ENCODE measurements around the gene DPH2. TPM values are rescaled to one million over a fixed set of nuclear protein-coding genes. Genes with fewer than 3 reads are reported as not detected.

The DPH2 gene
- polyA plus RNA-seq, 3 donors: 13.0 to 23.6 (median 14.1) TPM

DNA sequence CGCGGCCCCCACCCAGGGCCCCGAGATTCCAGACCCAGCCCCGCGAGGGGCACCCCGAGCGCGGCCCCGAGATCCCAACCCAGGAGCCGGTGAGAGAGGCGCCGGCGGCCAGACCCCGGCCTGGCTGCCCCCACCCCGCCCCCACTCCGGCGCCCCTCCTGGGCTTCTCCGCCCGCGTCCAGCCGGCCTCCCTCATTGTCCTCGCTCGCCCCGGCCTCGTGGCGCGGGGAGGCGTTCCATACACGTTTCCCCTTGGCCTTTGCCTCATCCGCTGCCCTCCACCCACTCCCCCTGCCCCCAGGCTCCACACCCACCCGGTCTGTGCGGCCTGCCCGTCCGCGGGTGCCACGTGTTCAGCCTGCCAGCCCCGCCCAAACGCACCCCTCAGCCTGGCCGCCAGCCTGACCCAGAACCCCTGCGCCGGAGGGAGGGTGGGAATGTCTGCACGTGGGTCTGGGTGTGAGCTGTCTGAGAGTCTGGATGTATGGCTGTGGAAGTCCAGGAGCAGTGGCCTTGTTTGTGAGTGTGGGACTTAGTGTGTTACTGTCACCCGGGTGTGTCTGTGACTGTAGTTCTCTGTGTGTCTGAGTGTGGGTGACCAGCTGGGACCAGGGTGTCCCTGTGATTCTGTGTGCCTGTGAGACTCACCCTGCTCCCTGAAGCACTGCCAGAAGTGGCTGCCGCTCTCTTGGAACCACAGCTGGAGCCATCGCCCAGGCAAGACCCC lies 9.9 kb downstream of the DPH2 start:
- no peaks in the 10 kb centered on the region for H3K9me3 ChIP-seq (replicated peaks in 1 of 2; ENCODE audit: control insufficient read depth in 1 of 2, insufficient read depth in 1 of 2, low read length in 2 of 2)
- Mint-ChIP-seq H3K36me3 (peaks cover 31 to 32% of the 10 kb centered on the region in 2 donors), H3K27me3 (ENCODE audit: low read depth in 3 of 3) (peaks cover 4 to 6% (median 4%) of the 10 kb centered on the region in 3 donors), H3K27ac (peak overlapping the region in 3 of 7 donors; percentile 15 to 37 (median 25)), H3K4me1 (peaks cover 62% of the 10 kb centered on the region), H3K4me3 (peak overlapping the region; percentile 84 to 87), H3K9me3 (peaks cover 0 to 2% (median 0%) of the 10 kb centered on the region in 7 donors)
- peaks cover 45% of the 10 kb centered on the region for H4K20me1 ChIP-seq (ENCODE audit: insufficient read depth, low read length)
- no peaks in the 10 kb centered on the region for H3K27me3 ChIP-seq (ENCODE audit: control insufficient read depth in 2 of 2, insufficient read depth in 2 of 2, low read length in 2 of 2)
- peak overlapping the region; percentile 27 for H3K9ac ChIP-seq (ENCODE audit: insufficient read depth, low read length, poor library complexity, severe bottlenecking)
- WGBS (ENCODE audit: insufficient coverage): 6% methylated on average over 28 of the region's 45 CpGs
- peak overlapping the region in 2 of 3 experiments; percentile 9 to 68 for H3K4me3 ChIP-seq (replicated peaks in 1 of 3; ENCODE audit: low read depth in 2 of 3, low read length in 3 of 3)
- peaks cover 35% of the 10 kb centered on the region for H3K79me2 ChIP-seq (ENCODE audit: insufficient read depth, low read length)
- TF ChIP-seq, protein P1, sequence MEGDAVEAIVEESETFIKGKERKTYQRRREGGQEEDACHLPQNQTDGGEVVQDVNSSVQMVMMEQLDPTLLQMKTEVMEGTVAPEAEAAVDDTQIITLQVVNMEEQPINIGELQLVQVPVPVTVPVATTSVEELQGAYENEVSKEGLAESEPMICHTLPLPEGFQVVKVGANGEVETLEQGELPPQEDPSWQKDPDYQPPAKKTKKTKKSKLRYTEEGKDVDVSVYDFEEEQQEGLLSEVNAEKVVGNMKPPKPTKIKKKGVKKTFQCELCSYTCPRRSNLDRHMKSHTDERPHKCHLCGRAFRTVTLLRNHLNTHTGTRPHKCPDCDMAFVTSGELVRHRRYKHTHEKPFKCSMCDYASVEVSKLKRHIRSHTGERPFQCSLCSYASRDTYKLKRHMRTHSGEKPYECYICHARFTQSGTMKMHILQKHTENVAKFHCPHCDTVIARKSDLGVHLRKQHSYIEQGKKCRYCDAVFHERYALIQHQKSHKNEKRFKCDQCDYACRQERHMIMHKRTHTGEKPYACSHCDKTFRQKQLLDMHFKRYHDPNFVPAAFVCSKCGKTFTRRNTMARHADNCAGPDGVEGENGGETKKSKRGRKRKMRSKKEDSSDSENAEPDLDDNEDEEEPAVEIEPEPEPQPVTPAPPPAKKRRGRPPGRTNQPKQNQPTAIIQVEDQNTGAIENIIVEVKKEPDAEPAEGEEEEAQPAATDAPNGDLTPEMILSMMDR (IDR thresholded peaks at IDR 0.05): no peak
- H3K4me1 ChIP-seq (ENCODE audit: control insufficient read depth in 1 of 2, insufficient read depth in 2 of 2, low read length in 2 of 2): peaks cover 49 to 64% of the 10 kb centered on the region in 2 donors
- peaks cover 19 to 25% of the 10 kb centered on the region in 2 donors for H3K36me3 ChIP-seq (replicated peaks in 1 of 2; ENCODE audit: control insufficient read depth in 1 of 2, insufficient read depth in 2 of 2, low read length in 2 of 2)
- H3K27ac ChIP-seq (ENCODE audit: low read depth in 1 of 2, low read length in 2 of 2): no peak overlapping the region
- peak in 1 of 3 donors; percentile 29 for DNase-seq
- intact Hi-C loops (cut with micrococcal nuclease): loop anchor here in 1 of 2 donors (10.0 kb wide), 2 partner anchors 325 to 375 kb away; partner anchors contain the start of genes ERI3 and KDM4A
- H2AFZ ChIP-seq (ENCODE audit: insufficient read depth, low read depth, low read length, poor library complexity, severe bottlenecking): peak overlapping the region; percentile 14
- H3K4me2 ChIP-seq (replicated peaks; ENCODE audit: extremely low read depth, low read length, poor library complexity, severe bottlenecking): peak overlapping the region; percentile 79

DNA sequence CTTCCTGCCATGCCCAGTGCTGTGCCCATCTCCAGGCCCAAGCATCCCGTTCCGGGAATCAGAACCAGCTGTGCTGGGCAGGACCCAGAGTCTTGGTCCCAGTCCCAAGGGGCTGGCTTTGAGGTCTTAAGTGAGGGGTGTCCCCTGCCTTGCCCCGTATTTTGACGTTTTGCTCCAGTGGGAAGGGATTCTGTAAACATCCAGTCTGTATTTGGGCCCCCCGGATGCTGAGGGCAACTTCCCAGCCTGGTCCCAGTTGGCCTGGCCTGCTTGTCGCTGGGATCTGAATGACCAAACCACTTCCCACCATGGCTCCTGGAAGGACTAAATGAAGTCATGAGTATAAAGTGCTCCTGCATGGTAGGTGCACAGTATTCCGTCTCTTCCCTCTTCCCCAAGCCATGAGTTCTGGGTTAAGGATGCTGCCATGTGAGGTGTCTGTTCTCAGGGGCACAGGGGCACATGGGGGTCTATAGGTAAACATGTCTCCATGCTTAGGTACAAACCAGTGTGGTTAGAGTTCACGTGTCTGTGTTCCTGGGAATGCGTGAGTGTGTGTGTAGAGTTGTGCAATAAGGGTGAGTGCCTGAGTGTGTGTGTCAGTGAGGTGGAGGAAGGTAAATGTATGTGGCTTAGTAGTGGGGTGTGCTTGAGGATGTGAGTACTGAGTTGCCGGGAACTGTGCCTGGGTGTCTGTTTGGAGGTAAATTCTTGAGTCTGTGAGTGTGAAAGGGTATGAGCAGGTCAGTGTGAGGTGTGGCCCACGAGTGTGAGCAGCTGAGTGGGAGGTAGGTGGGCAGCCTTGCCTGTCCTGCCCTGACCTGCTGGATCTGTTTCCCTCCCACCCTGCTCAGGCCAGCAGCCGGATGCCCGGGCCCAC lies 10.7 kb downstream of the DPH2 start:
- DNase-seq: peak in 1 of 3 donors; percentile 36
- peak overlapping the region; percentile 79 for H3K4me2 ChIP-seq (replicated peaks; ENCODE audit: extremely low read depth, low read length, poor library complexity, severe bottlenecking)
- Mint-ChIP-seq H3K4me3 (peak overlapping the region; percentile 84 to 87), H3K36me3 (peaks cover 30 to 31% of the 10 kb centered on the region in 2 donors), H3K4me1 (peaks cover 62% of the 10 kb centered on the region), H3K9me3 (peaks cover 0 to 2% (median 0%) of the 10 kb centered on the region in 7 donors), H3K27ac (peak overlapping the region in 5 of 7 donors; percentile 2 to 37 (median 9)), H3K27me3 (ENCODE audit: low read depth in 3 of 3) (peaks cover 4 to 6% (median 4%) of the 10 kb centered on the region in 3 donors)
- TF ChIP-seq, protein P1 (IDR thresholded peaks at IDR 0.05): no peak
- H3K4me3 ChIP-seq (replicated peaks in 1 of 3; ENCODE audit: low read depth in 2 of 3, low read length in 3 of 3): peak overlapping the region in 1 of 3 experiments; percentile 68
- peaks cover 38% of the 10 kb centered on the region for H4K20me1 ChIP-seq (ENCODE audit: insufficient read depth, low read length)
- intact Hi-C loops (cut with micrococcal nuclease): no loop called here
- H3K27me3 ChIP-seq (ENCODE audit: control insufficient read depth in 2 of 2, insufficient read depth in 2 of 2, low read length in 2 of 2): no peaks in the 10 kb centered on the region
- H3K9ac ChIP-seq (ENCODE audit: insufficient read depth, low read length, poor library complexity, severe bottlenecking): no peak overlapping the region
- H3K4me1 ChIP-seq (ENCODE audit: control insufficient read depth in 1 of 2, insufficient read depth in 2 of 2, low read length in 2 of 2): peaks cover 49 to 64% of the 10 kb centered on the region in 2 donors
- H3K36me3 ChIP-seq (replicated peaks in 1 of 2; ENCODE audit: control insufficient read depth in 1 of 2, insufficient read depth in 2 of 2, low read length in 2 of 2): peaks cover 19 to 25% of the 10 kb centered on the region in 2 donors
- no peak overlapping the region for H2AFZ ChIP-seq (ENCODE audit: insufficient read depth, low read depth, low read length, poor library complexity, severe bottlenecking)
- peaks cover 28% of the 10 kb centered on the region for H3K79me2 ChIP-seq (ENCODE audit: insufficient read depth, low read length)
- no peak overlapping the region for H3K27ac ChIP-seq (ENCODE audit: low read depth in 1 of 2, low read length in 2 of 2)
- H3K9me3 ChIP-seq (replicated peaks in 1 of 2; ENCODE audit: control insufficient read depth in 1 of 2, insufficient read depth in 1 of 2, low read length in 2 of 2): no peaks in the 10 kb centered on the region
- 74% methylated on average over 10 of the region's 13 CpGs for WGBS (ENCODE audit: insufficient coverage)
